Pancreas (tissue), 10 donors: ENCODE data around the gene POLE3. TPM values are rescaled to one million over a fixed set of nuclear protein-coding genes. Genes with fewer than 3 reads are reported as not detected.

ENCODE experiments used
- ATAC-seq, 4 donors: fragments of 200-7000 bp; cut with Tn5 transposase; one replicate each; pipeline versions ENCODE4 v1.8.0 to v1.9.1; 2020; ENCODE audit warnings: mild to moderate bottlenecking in 4 of 4, moderate library complexity in 4 of 4
- DNase-seq, 6 donors: peaks; one replicate each; pipeline ENCODE4 v3.0.0-alpha.2; 2020
- FAIRE-seq: peaks from 2 replicates; lab custom pipeline; 2012; peaks lifted over from hg19 to GRCh38; lab: Jason Lieb, UNC
- H3K27ac ChIP-seq, 4 donors: fragments of 200-600 bp; sonication (generic); 1 replicate in 3 of 4; 2 replicates in 1 of 4; pipeline versions ENCODE4 v1.5.0 to v1.8.0; 2020
- H3K27me3 ChIP-seq, 4 donors: fragments of 200-600 bp; one replicate each; pipeline ENCODE4 v1.8.0; 2021
- H3K36me3 ChIP-seq, 3 donors: fragments of 200-600 bp; sonication (generic) in 1 of 3; one replicate each; pipeline versions ENCODE4 v1.5.0 to v1.8.0; 2020 to 2021
- H3K4me1 ChIP-seq, 3 donors: fragments of 200-600 bp; one replicate each; pipeline ENCODE4 v1.8.0; 2021
- H3K4me3 ChIP-seq, 4 donors: fragments of 200-600 bp; sonication (generic) in 2 of 4; one replicate each; pipeline versions ENCODE4 v1.5.0 to v1.8.0; 2020 to 2021
- H3K9me3 ChIP-seq, 4 donors: fragments of 200-600 bp; one replicate each; pipeline ENCODE4 v1.8.0; 2021
- CTCF ChIP-seq, 4 donors: fragments of 200-600 bp; sonication (generic) in 3 of 4; IDR thresholded peaks; one replicate each; pipeline versions ENCODE4 v1.5.0 to v1.8.0; 2021; ENCODE audit warnings: antibody characterized with exemption in 4 of 4
- WGBS, 2 donors: extraction: QIAGEN DNeasy Blood & Tissue Kit; methylation state at CpG; one replicate each; pipeline ENCODE4 v1.1.7; 2013; 5-methylcytosine and 5-hydroxymethylcytosine counted together
- intact Hi-C, 3 donors: fragments of 100-400 bp; cut with DNase I; formaldehyde crosslinking; loops; one replicate each; pipeline versions ENCODE4 v1.11.1 to v1.14.2; 2022
- polyA plus RNA-seq, 2 donors: library from polyadenylated mRNA; stranded (reverse); fragments of 200-250 nt; gene quantifications; one replicate each; pipeline ENCODE4 v1.2.3, GENCODE V29; 2013
- total RNA-seq, 6 donors: library from RNA; stranded (reverse); fragmentation: NEBNext Ultra II Directional in 4 of 6; extraction: Animal tissue kit (Norgen Biotek cat#: 25700) in 4 of 6; gene quantifications; one replicate each; pipeline versions ENCODE4 v1.2.1 to v1.2.4, GENCODE V29; 2021 to 2023
- donor health status: healthy with polysubstance abuse.
- donor health status: DM: no; HTN: no; CAD: no; lungs with moderate emphysema.
- donor health status: DM: no; HTN: no; CAD: no.
- donor health status: control.
- donor health status: control.
- donor health status: Bipolar disorder and iron deficiency.
- donor health status: DM: yes; HTN: yes; CAD: no.
- donor health status: DM: no; HTN: no; CAD: no.
- donor health status: DM: no; HTN: no; CAD: no.
- donor health status: DM: yes; HTN: yes; CAD: no.

Gene POLE3
- total and polyA plus RNA-seq, 8 donors = 8.7 to 19.1 (median 13.3) TPM

DNA sequence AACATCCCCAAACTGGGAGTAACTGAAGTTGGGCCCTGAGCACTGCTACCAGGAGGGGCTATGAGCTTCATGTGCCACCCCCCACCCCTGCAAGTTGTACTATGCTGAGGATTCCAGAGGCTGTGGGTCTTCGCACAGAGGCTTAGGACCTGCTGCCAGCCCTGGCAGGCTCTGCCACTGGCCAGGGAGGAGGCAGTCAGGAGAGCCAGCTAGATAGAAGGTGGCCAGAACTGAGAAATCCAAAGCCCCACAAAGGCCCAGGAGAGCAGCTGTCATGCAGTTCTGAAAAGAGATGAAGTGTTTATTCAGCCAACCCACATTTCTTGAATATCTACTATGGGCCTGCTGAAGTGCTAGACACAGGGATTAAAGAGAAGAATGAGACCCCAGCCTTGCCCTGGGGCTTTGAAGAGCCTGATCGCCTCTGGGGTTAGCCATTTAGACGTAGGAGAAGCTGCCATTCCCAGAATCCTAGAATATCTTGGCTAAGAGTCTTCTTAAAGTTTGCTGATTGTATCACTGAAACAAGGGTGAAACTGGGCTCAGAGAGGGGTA, 10.8 kb downstream of the POLE3 start:
- DNase-seq = peak in 2 of 6 donors; percentile 19 to 33
- no peaks in the 10 kb centered on the region for H3K36me3 ChIP-seq
- 20 to 26% methylated on average over 3 of the region's 3 CpGs for WGBS, 2 donors
- ATAC-seq = no peak
- no peak for FAIRE-seq
- TF ChIP-seq CTCF (IDR thresholded peaks at IDR 0.05) = no peak
- intact Hi-C loops = loop anchor here in 2 of 3 donors (10.0 kb wide), 2 partner anchors 55 to 95 kb away; partner anchors contain the start of genes BSPRY (in 2 of the 2), WDR31 (in 2 of the 2) and RNF183 (in 1 of the 2)
- peaks cover 34 to 44% (median 39%) of the 10 kb centered on the region in 3 donors for H3K4me1 ChIP-seq
- no peaks in the 10 kb centered on the region for H3K27me3 ChIP-seq
- peak overlapping the region; percentile 16 to 78 (median 64) for H3K27ac ChIP-seq
- peak overlapping the region in 3 of 4 donors; percentile 59 to 78 (median 73) for H3K4me3 ChIP-seq
- H3K9me3 ChIP-seq = no peaks in the 10 kb centered on the region

- H3K9me3 ChIP-seq = no peaks in the 10 kb centered on the region
- DNase-seq (peak in 1 of 6 donors; percentile 22), ATAC-seq (no peak), FAIRE-seq (no peak)
- H3K27ac ChIP-seq = peak overlapping the region; percentile 16 to 78 (median 64)
- no peaks in the 10 kb centered on the region for H3K36me3 ChIP-seq
- no peak for TF ChIP-seq CTCF (IDR thresholded peaks at IDR 0.05)
- no peaks in the 10 kb centered on the region for H3K27me3 ChIP-seq
- peak overlapping the region in 1 of 4 donors; percentile 78 for H3K4me3 ChIP-seq
- H3K4me1 ChIP-seq = peaks cover 34 to 44% (median 39%) of the 10 kb centered on the region in 3 donors
- intact Hi-C loops = loop anchor here in 2 of 3 donors (10.0 kb wide), 1 partner anchor 54 kb away; the partner anchor contains the start of genes BSPRY (in 2 of the 2) and WDR31 (in 2 of the 2)
- 26 to 30% methylated on average over 5 of the region's 5 CpGs for WGBS, 2 donors
Measured at GRCh38 chr9:113398796-113399195, 11.7 kb downstream of the POLE3 start.

DNA sequence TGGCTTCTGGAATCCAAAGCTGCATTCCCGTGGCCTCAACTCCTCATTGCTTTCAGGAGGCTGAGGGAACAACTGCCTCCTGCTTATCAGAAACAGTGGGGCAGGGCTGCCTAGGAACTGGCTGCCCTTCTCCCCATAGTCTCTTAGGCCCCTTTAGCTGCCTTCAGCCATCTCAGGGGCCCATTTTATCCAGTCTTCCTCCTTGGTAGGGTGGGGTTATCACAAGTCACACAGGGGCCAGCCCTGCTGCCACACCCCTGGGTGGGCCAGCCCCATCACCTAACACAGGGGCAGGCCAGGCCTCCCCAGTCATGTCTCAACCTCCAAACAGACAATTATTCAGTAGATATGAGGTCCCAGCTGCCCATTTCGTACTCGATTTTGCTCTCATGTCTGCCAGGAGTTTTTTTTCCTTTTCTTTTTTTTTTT, 13.3 kb downstream of the POLE3 start:
- H3K4me1 ChIP-seq = peaks cover 34 to 44% (median 39%) of the 10 kb centered on the region in 3 donors

GRCh38 chr9:113395000-113395861, 15.2 kb downstream of the POLE3 start:
- peak in 3 of 4 donors; percentile 32 to 53 (median 45) for ATAC-seq
- Histone ChIP-seq H3K9me3 (no peaks in the 10 kb centered on the region), H3K4me1 (peaks cover 28 to 43% (median 39%) of the 10 kb centered on the region in 3 donors), H3K36me3 (peaks cover 0 to 23% (median 10%) of the 10 kb centered on the region in 3 donors), H3K27me3 (no peaks in the 10 kb centered on the region), H3K4me3 (no peak overlapping the region), H3K27ac (peak overlapping the region in 2 of 4 donors; percentile 28 to 54)
- no peak for TF ChIP-seq CTCF (IDR thresholded peaks at IDR 0.05)
- DNase-seq = peak in 2 of 6 donors; percentile 9 to 13
- WGBS, 2 donors = 75 to 77% methylated on average over 9 of the region's 9 CpGs
- no peak for FAIRE-seq
- intact Hi-C loops = loop anchor here in 2 of 3 donors (10.0 kb wide), 1 partner anchor 50 kb away; the partner anchor contains the start of genes BSPRY (in 2 of the 2) and WDR31 (in 2 of the 2)

More for the DNA sequence above, 13.3 kb downstream of the POLE3 start:
- peaks cover 0 to 3% (median 0%) of the 10 kb centered on the region in 3 donors for H3K36me3 ChIP-seq
- 45 to 50% methylated on average over 3 of the region's 3 CpGs for WGBS, 2 donors
- H3K27ac ChIP-seq = peak overlapping the region in 2 of 4 donors; percentile 26 to 78
- intact Hi-C loops = loop anchor here in 2 of 3 donors (10.0 kb wide), 1 partner anchor 52 kb away; the partner anchor contains the start of genes BSPRY (in 2 of the 2) and WDR31 (in 2 of the 2)
- H3K9me3 ChIP-seq = no peaks in the 10 kb centered on the region
- H3K27me3 ChIP-seq = no peaks in the 10 kb centered on the region
- ATAC-seq (no peak), DNase-seq (no peak), FAIRE-seq (no peak)
- no peak for TF ChIP-seq CTCF (IDR thresholded peaks at IDR 0.05)
- no peak overlapping the region for H3K4me3 ChIP-seq
